Activated CD8-positive, alpha-beta T cell treated with anti-CD3 and anti-CD28 coated beads, Interleukin-2, amount 10 ng/mL, durations not matched to agents 7 days and 5 days (primary cell): ENCODE results near the gene NUDT21. TPM values are rescaled to one million over a fixed set of nuclear protein-coding genes. Genes with fewer than 3 reads are reported as not detected.
"Not testable (repeated sequence)": the region's sequence is repeated elsewhere in the genome, so short reads cannot be mapped to it uniquely, and the experiment has no call there.

ENCODE experiments used
- ATAC-seq: fragments of 150-1000 bp; cut with Tn5 transposase; one replicate; pipeline ENCODE4 v1.10.0; 2021; ENCODE audit warnings: moderate library complexity
- CTCF ChIA-PET: fragments of 350-600 bp; sonication (Branson Sonifier 250); formaldehyde crosslinking; loops from one replicate; lab custom pipeline; 2021; ENCODE audit warnings: antibody characterized with exemption; lab: Charles Lee
- POLR2A ChIA-PET: fragments of 350-600 bp; sonication (Branson Sonifier 250); formaldehyde crosslinking; loops from one replicate; lab custom pipeline; 2021; ENCODE audit warnings: antibody characterized with exemption; lab: Charles Lee
- DNase-seq: peaks from one replicate; pipeline ENCODE4 v3.0.0-alpha.2; 2020
- H3K27ac Mint-ChIP-seq: one replicate; pipeline ENCODE4 v1.8.0; 2021; ENCODE audit warnings: mild to moderate bottlenecking, mixed read lengths
- H3K27me3 Mint-ChIP-seq: one replicate; pipeline ENCODE4 v1.8.0; 2021; ENCODE audit warnings: low read depth, mixed read lengths
- H3K36me3 Mint-ChIP-seq: one replicate; pipeline ENCODE4 v1.8.0; 2021; ENCODE audit warnings: low read depth, mixed read lengths
- H3K4me1 Mint-ChIP-seq: one replicate; pipeline ENCODE4 v1.8.0; 2021; ENCODE audit warnings: low read depth, mixed read lengths
- H3K4me3 Mint-ChIP-seq: one replicate; pipeline ENCODE4 v1.8.0; 2021; ENCODE audit warnings: mild to moderate bottlenecking, mixed read lengths
- H3K9me3 Mint-ChIP-seq: one replicate; pipeline ENCODE4 v1.8.0; 2022; ENCODE audit warnings: mixed read lengths; ENCODE audit not compliant: insufficient read depth
- total RNA-seq, 2 experiments: library from RNA; stranded (reverse); gene quantifications; one replicate each; pipeline ENCODE4 v1.2.3, GENCODE V29; 2021

Gene NUDT21
- total RNA-seq, 2 experiments from 2014 or later: 237 TPM

DNA sequence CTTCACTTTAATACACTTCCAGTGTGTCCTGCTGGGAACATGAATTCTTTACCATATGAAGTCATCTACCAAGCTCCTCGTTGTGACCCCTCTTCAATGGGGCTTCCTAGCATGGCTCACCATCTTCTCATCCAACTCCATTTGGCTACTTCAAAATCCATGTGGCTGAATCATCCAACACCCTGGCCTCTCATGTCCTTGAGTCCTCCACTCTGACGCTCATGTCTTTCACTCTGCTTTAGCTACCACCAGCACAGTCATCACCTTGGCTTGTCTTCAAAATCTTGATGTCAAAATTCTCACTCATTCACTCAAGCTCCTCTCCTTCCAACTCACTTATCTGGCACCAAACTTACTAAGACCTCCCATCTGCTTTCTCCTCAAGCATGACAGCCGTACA, 61.6 kb downstream of the NUDT21 start:
- H3K4me1 Mint-ChIP-seq: peaks cover 3% of the 10 kb centered on the region
- H3K36me3 Mint-ChIP-seq: peaks cover 58% of the 10 kb centered on the region
- no peaks in the 10 kb centered on the region for H3K9me3 Mint-ChIP-seq
- no peak for DNase-seq
- CTCF ChIA-PET: interaction anchor here (0.5 to 2.3 kb wide), 2 partner anchors 12 to 118 kb away, joined by 3 to 8 read pairs; no protein-coding TSS in a partner anchor
- no peak overlapping the region for H3K27ac Mint-ChIP-seq
- no peak for ATAC-seq
- POLR2A ChIA-PET: no interaction called here
- no peaks in the 10 kb centered on the region for H3K27me3 Mint-ChIP-seq
- no peak overlapping the region for H3K4me3 Mint-ChIP-seq

DNA sequence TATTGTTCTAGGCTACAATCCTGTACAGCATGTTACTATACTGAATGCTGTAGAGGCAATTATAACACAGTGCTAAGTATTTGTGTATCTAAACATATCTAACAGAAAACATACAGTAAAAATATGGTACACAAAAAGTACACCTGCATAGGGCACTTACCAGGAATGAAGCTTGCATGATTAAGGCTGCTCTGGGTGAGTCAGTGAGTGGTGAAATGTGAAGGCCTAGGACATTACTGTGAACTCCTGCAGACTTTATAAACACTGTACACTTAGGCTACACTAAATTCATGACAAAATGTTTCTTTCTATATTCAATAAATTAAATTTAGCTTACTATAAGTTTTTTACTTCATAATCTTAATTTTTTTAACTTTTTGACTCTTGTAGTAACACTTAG, 62.9 kb downstream of the NUDT21 start:
- Mint-ChIP-seq H3K36me3 (peaks cover 63% of the 10 kb centered on the region), H3K27me3 (no peaks in the 10 kb centered on the region), H3K9me3 (no peaks in the 10 kb centered on the region), H3K4me1 (no peaks in the 10 kb centered on the region), H3K4me3 (no peak overlapping the region), H3K27ac (no peak overlapping the region)
- DNase-seq (no peak), ATAC-seq (no peak)
- ChIA-PET POLR2A (no interaction called here), CTCF (interaction anchor here (2.3 kb wide), 1 partner anchor 13 kb away, joined by 8 read pairs; no protein-coding TSS in a partner anchor)

DNA sequence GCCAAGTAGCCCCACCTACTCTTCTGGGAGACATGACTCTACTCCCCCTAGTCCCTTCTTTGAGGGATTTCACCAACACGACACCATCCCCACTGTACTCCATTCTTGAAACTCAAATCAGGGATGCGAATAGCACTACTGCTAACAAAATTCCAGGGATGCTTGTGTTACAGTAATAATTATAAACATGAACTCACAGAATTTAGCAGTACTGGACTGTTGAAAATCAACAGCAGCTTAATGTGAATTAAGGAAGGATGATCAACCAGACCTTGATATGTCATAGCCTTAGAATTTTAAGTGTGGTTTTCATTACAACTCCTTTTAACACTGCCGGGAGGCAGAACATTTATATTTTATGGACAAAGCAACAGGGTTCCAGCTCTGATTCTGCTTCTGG, 63.7 kb downstream of the NUDT21 start:
- DNase-seq (no peak), ATAC-seq (no peak)
- CTCF ChIA-PET: no interaction called here
- Mint-ChIP-seq H3K4me1 (no peaks in the 10 kb centered on the region), H3K27me3 (no peaks in the 10 kb centered on the region), H3K9me3 (peaks cover 2% of the 10 kb centered on the region), H3K4me3 (no peak overlapping the region), H3K36me3 (peaks cover 63% of the 10 kb centered on the region), H3K27ac (no peak overlapping the region)
- POLR2A ChIA-PET: no interaction called here

DNA sequence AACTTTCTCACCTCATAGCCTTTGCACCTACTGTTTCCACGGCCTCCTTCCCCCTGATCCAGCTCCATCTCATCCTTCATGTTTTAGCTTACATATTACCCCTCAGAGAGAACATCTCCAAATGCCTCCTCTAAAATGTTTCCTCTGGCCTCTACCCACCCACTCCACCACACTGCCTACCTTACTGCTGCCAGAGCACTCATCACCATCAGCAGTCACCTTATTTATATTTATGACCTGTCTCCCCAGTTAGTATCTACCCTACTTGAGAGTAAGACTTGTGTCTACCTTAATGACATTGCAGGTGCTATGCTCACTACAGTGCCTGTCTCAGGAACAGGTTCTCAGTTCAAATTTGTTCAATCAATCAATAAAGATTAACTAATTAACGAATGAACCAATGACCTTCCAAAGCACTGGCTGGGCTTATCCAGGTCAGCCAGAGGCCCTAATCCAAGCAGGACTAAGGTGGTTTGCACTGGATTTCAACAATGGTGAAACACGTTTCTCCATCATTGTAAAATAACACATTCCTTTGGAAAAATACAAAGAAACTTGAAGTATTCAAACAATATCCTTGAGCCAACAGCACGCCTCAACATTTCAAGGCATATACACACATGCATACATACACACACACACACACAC, 66.9 kb downstream of the NUDT21 start:
- DNase-seq: no peak
- CTCF ChIA-PET: no interaction called here
- H3K9me3 Mint-ChIP-seq: peaks cover 16% of the 10 kb centered on the region
- H3K27ac Mint-ChIP-seq: no peak overlapping the region
- H3K4me1 Mint-ChIP-seq: no peaks in the 10 kb centered on the region
- POLR2A ChIA-PET: no interaction called here
- H3K27me3 Mint-ChIP-seq: no peaks in the 10 kb centered on the region
- H3K4me3 Mint-ChIP-seq: no peak overlapping the region
- ATAC-seq: no peak
- H3K36me3 Mint-ChIP-seq: peaks cover 67% of the 10 kb centered on the region

DNA sequence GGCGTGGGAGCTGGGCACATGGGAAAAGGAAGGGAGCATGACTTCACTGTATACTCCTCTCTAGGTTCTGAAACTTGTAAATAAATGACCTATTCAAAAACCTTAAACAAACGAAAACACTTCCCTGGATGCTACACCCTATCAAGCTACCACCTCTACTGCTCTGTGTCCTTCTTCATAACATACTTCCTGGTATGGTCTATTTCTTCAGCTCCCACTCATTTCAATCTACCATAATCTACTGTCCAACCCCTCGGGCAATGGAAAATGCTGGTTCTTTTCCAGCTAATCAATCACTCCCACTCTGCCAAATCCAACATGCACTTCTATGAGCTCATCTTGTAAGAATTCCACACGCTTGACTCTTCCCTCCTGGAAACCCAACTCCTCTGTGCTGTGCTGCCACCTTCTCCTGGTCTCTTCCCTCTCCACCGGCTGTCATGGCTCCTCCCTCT, 68.2 kb downstream of the NUDT21 start:
- Mint-ChIP-seq H3K4me1 (no peaks in the 10 kb centered on the region), H3K27ac (no peak overlapping the region)

DNA sequence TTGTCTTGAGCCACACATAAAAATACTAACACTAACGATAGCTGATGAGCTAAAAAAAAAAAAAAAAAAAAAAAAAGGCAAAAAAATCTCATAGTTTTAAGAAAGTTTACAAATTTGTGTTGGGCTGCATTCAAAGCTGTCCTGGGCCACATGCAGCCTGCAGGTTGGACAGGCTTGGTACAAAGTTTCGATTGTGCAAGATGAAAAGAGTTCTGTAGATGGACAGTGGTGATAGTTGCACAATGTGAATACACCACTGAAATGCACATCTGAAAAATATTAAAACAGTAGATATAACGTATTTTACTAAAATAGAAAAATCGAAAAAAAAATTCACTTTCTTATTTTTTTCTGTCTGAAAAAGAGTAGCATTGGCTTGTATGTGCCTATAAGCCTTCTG, 68.7 kb downstream of the NUDT21 start:
- H3K4me1 Mint-ChIP-seq: no peaks in the 10 kb centered on the region

More for the DNA sequence above, 68.2 kb downstream of the NUDT21 start:
- Mint-ChIP-seq H3K4me3 (no peak overlapping the region), H3K9me3 (peaks cover 16% of the 10 kb centered on the region), H3K36me3 (peaks cover 76% of the 10 kb centered on the region), H3K27me3 (no peaks in the 10 kb centered on the region)
- CTCF ChIA-PET: interaction anchor here (1.0 kb wide), 1 partner anchor 26 kb away, joined by 3 read pairs; no protein-coding TSS in a partner anchor
- POLR2A ChIA-PET: interaction anchor here (0.8 kb wide), 1 partner anchor 137 kb away, joined by 3 read pairs; the partner anchor contains the start of gene BBS2
- DNase-seq (no peak), ATAC-seq (no peak)

DNA sequence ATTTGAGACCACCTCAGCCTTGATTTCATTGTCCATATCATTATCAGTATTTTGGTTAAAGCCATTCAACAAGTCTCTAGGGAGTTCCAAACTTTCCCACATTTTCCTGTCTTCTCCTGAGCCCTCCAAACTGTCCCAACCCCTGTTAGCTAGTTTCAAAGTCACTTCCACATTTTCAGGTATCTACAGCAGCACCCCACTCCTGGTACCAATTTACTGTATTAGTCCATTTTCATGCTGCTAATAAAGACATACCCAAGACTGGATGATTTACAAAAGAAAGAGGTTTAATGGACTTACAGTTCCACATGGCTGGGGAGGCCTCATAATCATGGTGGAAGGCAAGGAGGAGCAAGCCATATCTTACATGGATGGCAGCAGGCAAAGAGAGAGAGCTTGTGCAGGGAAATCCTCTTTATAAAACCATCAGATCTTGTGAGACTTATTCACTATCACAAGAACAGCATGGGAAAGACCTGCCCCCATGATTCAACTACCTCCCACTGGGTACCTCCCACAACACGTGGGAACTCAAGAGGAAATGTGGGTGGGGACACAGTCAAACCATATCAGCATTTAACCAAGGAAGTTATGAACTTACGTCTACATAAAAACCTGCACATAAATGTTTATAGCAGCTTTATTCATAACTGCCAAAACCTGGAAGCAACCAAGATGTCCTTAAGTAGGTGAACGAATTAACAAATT, 70.2 kb downstream of the NUDT21 start:
- Mint-ChIP-seq H3K36me3 (peaks cover 76% of the 10 kb centered on the region), H3K9me3 (peaks cover 16% of the 10 kb centered on the region)
- H3K27me3 Mint-ChIP-seq, ATAC-seq, H3K4me3 Mint-ChIP-seq, POLR2A ChIA-PET, CTCF ChIA-PET, H3K4me1 Mint-ChIP-seq, DNase-seq, H3K27ac Mint-ChIP-seq: not testable (repeated sequence)

More for the DNA sequence above, 68.7 kb downstream of the NUDT21 start:
- Mint-ChIP-seq H3K27ac (no peak overlapping the region), H3K27me3 (no peaks in the 10 kb centered on the region), H3K36me3 (peaks cover 77% of the 10 kb centered on the region), H3K4me3 (no peak overlapping the region), H3K9me3 (peaks cover 16% of the 10 kb centered on the region)
- no peak for DNase-seq
- CTCF ChIA-PET: interaction anchor here (1.0 kb wide), 1 partner anchor 26 kb away, joined by 3 read pairs; no protein-coding TSS in a partner anchor
- no peak for ATAC-seq
- POLR2A ChIA-PET: no interaction called here

Other genes with a start within 250 kb of the NUDT21 start
- 10 to 100 TPM; 39.0 to 47.5 TPM for gene AMFR, start 25.8 kb downstream of the NUDT21 start, total RNA-seq
- gene OGFOD1, start 222 bp upstream of the NUDT21 start, total RNA-seq: 10 to 100 TPM; 41.8 to 42.0 TPM
- 1 to 10 TPM; 8.4 to 9.6 TPM for gene BBS2, start 68.7 kb upstream of the NUDT21 start, total RNA-seq
- not detected for gene MT4, start 113.7 kb upstream of the NUDT21 start, total RNA-seq
- 1 to 10 TPM; 6.2 to 7.5 TPM for gene MT3, start 138.2 kb upstream of the NUDT21 start, total RNA-seq
- 100 to 1,000 TPM; 186 to 210 TPM for gene MT2A, start 157.3 kb upstream of the NUDT21 start, total RNA-seq
- 10 to 100 TPM; 65.0 to 74.8 TPM for gene MT1E, start 174.4 kb upstream of the NUDT21 start, total RNA-seq
- not detected for gene MT1M, start 181.3 kb upstream of the NUDT21 start, total RNA-seq
- not detected for gene MT1A, start 187.3 kb upstream of the NUDT21 start, total RNA-seq
- not detected for gene MT1B, start 200.6 kb upstream of the NUDT21 start, total RNA-seq
- gene MT1F, start 206.6 kb upstream of the NUDT21 start, total RNA-seq: 10 to 100 TPM; 25.8 to 28.0 TPM
- gene MT1G, start 216.7 kb upstream of the NUDT21 start, total RNA-seq: 10 to 100 TPM; 30.6 to 36.2 TPM
- 1 to 10 TPM in 1 of 2 experiments, under 1 TPM in 1; 0.84 to 1.9 TPM for gene MT1H, start 218.5 kb upstream of the NUDT21 start, total RNA-seq
- gene MT1X, start 231.1 kb upstream of the NUDT21 start, total RNA-seq: 10 to 100 TPM; 85.3 to 86.0 TPM